ENCODE results near the gene TDRD10. TPM values are rescaled to one million over a fixed set of nuclear protein-coding genes. Genes with fewer than 3 reads are reported as not detected.

The TDRD10 gene
- total and polyA plus RNA-seq, 2 of the 4 experiments (the other 2 are of a cell fraction): not detected

DNA sequence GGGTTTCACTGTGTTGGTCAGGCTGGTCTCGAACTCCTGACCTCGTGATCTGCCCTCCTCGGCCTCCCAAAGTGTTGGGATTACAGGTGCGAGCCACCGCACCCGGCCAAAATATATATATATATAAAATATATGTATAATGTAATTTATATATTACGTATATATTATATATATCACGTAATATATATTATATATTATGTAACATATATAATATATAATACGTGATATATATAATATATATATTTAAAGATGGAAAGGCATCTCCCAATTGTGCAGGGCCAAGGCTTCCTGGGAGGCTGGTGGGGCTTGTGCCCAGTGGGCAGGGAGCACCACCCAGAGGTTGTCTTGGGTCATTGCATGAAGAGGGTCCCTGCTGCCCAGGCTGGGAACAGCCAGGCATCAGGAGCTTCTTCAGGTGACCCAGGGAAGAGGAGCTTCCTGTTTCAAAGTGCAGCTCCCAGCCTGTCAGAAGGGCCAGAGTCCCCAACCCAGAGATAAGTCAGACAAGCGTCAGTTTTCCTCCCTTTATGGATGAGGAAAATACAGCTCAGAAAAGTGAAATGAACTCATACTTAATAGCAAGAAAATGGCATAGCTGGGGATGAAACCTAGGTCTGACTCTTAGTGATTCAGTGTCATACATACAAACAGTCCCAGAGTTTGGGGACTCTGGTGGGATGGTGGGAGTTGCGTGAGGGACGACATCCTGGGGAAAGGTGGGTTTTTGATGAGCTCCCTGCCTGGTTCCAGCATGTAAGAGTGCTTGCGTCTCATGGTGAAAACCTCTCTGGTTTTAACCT is 44.4 kb downstream of the TDRD10 start:
- H2BK120ac ChIP-seq (ENCODE audit: low read depth, low read length): no peak overlapping the region
- no TSS peak for BruUV-seq (replicated peaks)
- peaks cover 32% of the 10 kb centered on the region for H3K27me3 ChIP-seq (ENCODE audit: control insufficient read depth, insufficient read depth, low read length)
- H2AK9ac ChIP-seq (replicated peaks; ENCODE audit: low read depth, low read length, poor library complexity): no peak overlapping the region
- no peak overlapping the region for H2AFZ ChIP-seq (replicated peaks; ENCODE audit: low read length, poor library complexity)
- H2AK5ac ChIP-seq (ENCODE audit: low read depth, low read length): no peak overlapping the region
- no peaks in the 10 kb centered on the region for H3K4me1 ChIP-seq (ENCODE audit: control insufficient read depth, insufficient read depth, low read length)
- H2BK15ac ChIP-seq (ENCODE audit: low read depth, low read length): no peak overlapping the region
- no peak overlapping the region for H3K4ac ChIP-seq (ENCODE audit: low read depth, low read length)
- H4K8ac ChIP-seq (ENCODE audit: low read depth in 2 of 2, low read length in 2 of 2): no peak overlapping the region
- H4K5ac ChIP-seq (ENCODE audit: low read depth, low read length): no peak overlapping the region
- POLR2A ChIA-PET (ENCODE audit: unreplicated experiment): no interaction called here
- in situ Hi-C loops (cut with MboI; ENCODE audit: low sequenced_read_pairs): loop anchor here (5.0 kb wide), 1 partner anchor 59 kb away; no protein-coding TSS in a partner anchor
- peaks cover 16% of the 10 kb centered on the region; the same call in 1 of the 2 replicates for H4K20me1 ChIP-seq (ENCODE audit: insufficient read depth, low read length)
- H3K27ac ChIP-seq (ENCODE audit: insufficient read depth, low read length): no peak overlapping the region
- no peaks in the 10 kb centered on the region for H3K9me1 ChIP-seq (ENCODE audit: insufficient read depth, low read length)
- no peak overlapping the region for H3K23ac ChIP-seq (ENCODE audit: low read depth, low read length)
- peaks cover 0 to 5% of the 10 kb centered on the region in 2 experiments; a peak in 1 of 4 replicates for H3K79me1 ChIP-seq (ENCODE audit: low read depth in 1 of 2, low read length in 2 of 2)
- dilution Hi-C loops (cut with HindIII; ENCODE audit: low sequenced_read_pairs, unreplicated experiment): no loop called here
- no peak overlapping the region for H3K14ac ChIP-seq (replicated peaks; ENCODE audit: low read depth, low read length)
- H3K4me3 ChIP-seq (ENCODE audit: insufficient read depth, low read depth, low read length): no peak overlapping the region
- no peak overlapping the region for H4K91ac ChIP-seq (ENCODE audit: insufficient read depth, low read depth, low read length)
- 100% methylated on average over 1 of the region's 13 CpGs; no CpG with 5 or more reads in 1 of the 2 experiments for WGBS, 2 experiments (ENCODE audit: extremely low coverage in 2 of 2, insufficient read length in 1 of 2)
- TF ChIP-seq MAZ (IDR thresholded peaks at IDR 0.05; ENCODE audit: borderline replicate concordance, low read depth, low read length) (0 out of 2 replicates have a peak, but pooled peaks have one; percentile 9), SMC3 (IDR thresholded peaks at IDR 0.05; ENCODE audit: low read depth, low read length) (peak; percentile 86), CTCF (conservative IDR thresholded peaks at IDR 0.05; ENCODE audit: low read depth, low read length) (peak; percentile 79), USF2 (IDR thresholded peaks at IDR 0.05; ENCODE audit: low read depth, low read length) (no peak), RAD21 (IDR thresholded peaks at IDR 0.05; ENCODE audit: low read length) (peak; percentile 89), MAFK (IDR thresholded peaks at IDR 0.05; ENCODE audit: low read depth, low read length) (no peak)
- DNase-seq: peak; percentile 58
- no peak overlapping the region for H2BK5ac ChIP-seq (ENCODE audit: low read depth, low read length, poor library complexity, severe bottlenecking)
- H3K36me3 ChIP-seq (ENCODE audit: control insufficient read depth, insufficient read depth, low read length): peaks cover 28% of the 10 kb centered on the region
- CTCF ChIA-PET: interaction anchor here (0.6 to 1.6 kb wide), 13 partner anchors 12 to 409 kb away, joined by 3 to 14 read pairs (median 4); partner anchors contain the start of gene PBXIP1
- no peak overlapping the region for H3K4me2 ChIP-seq (ENCODE audit: low read depth, low read length)
- H2BK20ac ChIP-seq (ENCODE audit: low read depth, low read length): no peak overlapping the region
- no peak overlapping the region for H3K18ac ChIP-seq (ENCODE audit: low read depth, low read length)
- H3K56ac ChIP-seq (ENCODE audit: extremely low read depth, insufficient read depth, low read length): no peak overlapping the region
- H3K9ac ChIP-seq (ENCODE audit: low read depth, low read length): no peak overlapping the region
- H3K9me3 ChIP-seq (ENCODE audit: control insufficient read depth, insufficient read depth, low read length): no peaks in the 10 kb centered on the region
- peak; percentile 97 for ATAC-seq (ENCODE audit: low read depth)
- intact Hi-C loops (cut with micrococcal nuclease): loop anchor here (1.0 to 5.0 kb wide), 5 partner anchors 66 to 274 kb away; partner anchors contain the start of genes HAX1 and IL6R

Data from IMR-90 (cell line).